HepG2 (cell line): ENCODE results near the gene SRPK3. TPM values are rescaled to one million over a fixed set of nuclear protein-coding genes. Genes with fewer than 3 reads are reported as not detected.
A peak's percentile ranks its signal among the peaks of the same experiment; 100 is the strongest.

Experiments used
- ATAC-seq: fragments of 200-7000 bp; cut with Tn5 transposase; 3 replicates; pipeline ENCODE4 v1.9.1; 2020; ENCODE audit warnings: mild to moderate bottlenecking, moderate library complexity
- BruUV-seq: library from RNA; stranded (reverse); fragments of 400-500 nt; replicated peaks from 2 replicates; lab custom pipeline; 2021; lab: Mats Ljungman, UMichigan
- CTCF ChIA-PET: fragments of 300-600 bp; formaldehyde crosslinking; extraction: SDS; loops from one replicate; lab custom pipeline; 2021; ENCODE audit warnings: low total read pairs, inconsistent platforms, low intra/inter-chr PET ratio; lab: Yijun Ruan, JAX
- POLR2A ChIA-PET: fragments of 350-600 bp; sonication (Branson Sonifier 250); formaldehyde crosslinking; loops from one replicate; lab custom pipeline; 2020; ENCODE audit warnings: antibody characterized with exemption, inconsistent platforms; lab: Yijun Ruan, JAX
- DNase-seq: peaks from one replicate; pipeline ENCODE4 v3.0.0-alpha.2; 2015; ENCODE audit warnings: low spot score
- FAIRE-seq: peaks from 3 replicates; lab custom pipeline; 2011; peaks lifted over from hg19 to GRCh38; lab: Jason Lieb, UNC
- H2AFZ ChIP-seq: one replicate; pipeline ENCODE4 v1.6.1; 2011; ENCODE audit warnings: low read length, inconsistent platforms
- H3K27ac ChIP-seq: fragments of 300-600 bp; 3 replicates; pipeline ENCODE4 v1.8.0; 2011; ENCODE audit warnings: mixed run types, mild to moderate bottlenecking, mixed read lengths, low read length, inconsistent platforms; ENCODE audit not compliant: insufficient read depth; ENCODE audit errors: extremely low read length
- H3K27me3 ChIP-seq, 2 experiments: fragments of 200-600 bp in 1 of 2; 2 replicates in 1 of 2; 3 replicates in 1 of 2; pipeline versions ENCODE4 v1.6.0 to v1.8.0; 2011; ENCODE audit warnings: low read length in 2 of 2, mild to moderate bottlenecking in 2 of 2, moderate library complexity in 2 of 2, inconsistent platforms in 1 of 2; ENCODE audit not compliant: insufficient read depth in 2 of 2, control insufficient read depth in 1 of 2
- H3K36me3 ChIP-seq, 2 experiments: fragments of 200-600 bp in 1 of 2; replicated peaks in 1 of 2; 2 replicates in 1 of 2; 3 replicates in 1 of 2; pipeline versions ENCODE4 v1.5.1 to v1.8.0; 2011; ENCODE audit warnings: low read length in 2 of 2, inconsistent platforms in 1 of 2; ENCODE audit not compliant: insufficient read depth in 2 of 2, control insufficient read depth in 1 of 2
- H3K4me1 ChIP-seq: 2 replicates; pipeline ENCODE4 v1.5.1; 2012; ENCODE audit warnings: low read length, inconsistent platforms; ENCODE audit not compliant: insufficient read depth
- H3K4me2 ChIP-seq: 2 replicates; pipeline ENCODE4 v1.6.0; 2011; ENCODE audit warnings: low read depth, low read length, inconsistent platforms
- H3K4me3 ChIP-seq, 3 experiments: fragments of 200-600 bp in 1 of 3; sonication (generic), shearing (Covaris generic) in 1 of 3; replicated peaks in 1 of 3; 2 replicates each; pipeline ENCODE4 v1.5.1; 2011 to 2016; ENCODE audit warnings: low read length in 3 of 3, inconsistent platforms in 2 of 3, low read depth in 2 of 3, mild to moderate bottlenecking in 2 of 3, control low read depth in 1 of 3, mixed read lengths in 1 of 3; ENCODE audit not compliant: insufficient read depth in 1 of 3
- H3K79me2 ChIP-seq: one replicate; pipeline ENCODE4 v1.6.1; 2011; ENCODE audit warnings: low read length, inconsistent platforms; ENCODE audit not compliant: insufficient read depth
- H3K9ac ChIP-seq: 2 replicates; pipeline ENCODE4 v1.6.0; 2011; ENCODE audit warnings: mild to moderate bottlenecking, low read depth, low read length, inconsistent platforms; ENCODE audit not compliant: insufficient read depth
- H3K9me3 ChIP-seq: 2 replicates; pipeline ENCODE4 v1.5.1; 2012; ENCODE audit warnings: mild to moderate bottlenecking, low read length
- H4K20me1 ChIP-seq: 2 replicates; pipeline ENCODE4 v1.6.0; 2011; ENCODE audit warnings: inconsistent platforms, mild to moderate bottlenecking, low read length, moderate library complexity; ENCODE audit not compliant: insufficient read depth
- BHLHE40 ChIP-seq: IDR thresholded peaks from 2 replicates; pipeline ENCODE4 v1.6.1; 2011; ENCODE audit warnings: low read length, improper control_type of control experiment
- CREB1 ChIP-seq, 2 experiments: fragments of 450-650 bp in 1 of 2; IDR thresholded peaks; 2 replicates each; pipeline ENCODE4 v1.6.1; 2016 to 2017; ENCODE audit warnings: control low read depth in 1 of 2, mild to moderate bottlenecking in 1 of 2, missing compliant biosample characterization in 1 of 2, missing genetic modification characterization in 1 of 2
- FOXP1 ChIP-seq, 2 experiments: fragments of 450-650 bp in 1 of 2; IDR thresholded peaks; 2 replicates each; pipeline ENCODE4 v1.6.1; 2017 to 2018; ENCODE audit warnings: antibody characterized with exemption in 1 of 2
- GMEB2 ChIP-seq: IDR thresholded peaks from 2 replicates; pipeline ENCODE4 v1.6.1; 2016; ENCODE audit warnings: missing biosample characterization, missing genetic modification reagents, low read depth
- IKZF5 ChIP-seq: IDR thresholded peaks from 2 replicates; pipeline ENCODE4 v1.6.1; 2018; ENCODE audit warnings: missing genetic modification reagents, mild to moderate bottlenecking, missing compliant biosample characterization
- MYNN ChIP-seq: sonication (generic); formaldehyde crosslinking; IDR thresholded peaks from 2 replicates; pipeline ENCODE4 v1.4.0; 2020; ENCODE audit warnings: mild to moderate bottlenecking, low read depth, missing genetic modification reagents
- RAD51 ChIP-seq: fragments of 450-650 bp; IDR thresholded peaks from 2 replicates; pipeline ENCODE4 v1.6.1; 2016; ENCODE audit warnings: borderline replicate concordance
- SALL1 ChIP-seq: sonication (generic); formaldehyde crosslinking; IDR thresholded peaks from 2 replicates; pipeline ENCODE4 v1.8.0; 2022; ENCODE audit warnings: mild to moderate bottlenecking, missing genetic modification reagents
- SAP130 ChIP-seq: IDR thresholded peaks from 2 replicates; pipeline ENCODE4 v1.6.1; 2016; ENCODE audit warnings: low read depth
- TEAD2 ChIP-seq: sonication (generic); formaldehyde crosslinking; IDR thresholded peaks from 2 replicates; pipeline ENCODE4 v1.9.0; 2021; ENCODE audit warnings: missing genetic modification reagents
- YY1 ChIP-seq: IDR thresholded peaks from 2 replicates; pipeline ENCODE4 v1.6.1; 2011; ENCODE audit warnings: low read length, low read depth, moderate library complexity, mild to moderate bottlenecking; ENCODE audit not compliant: insufficient read depth, insufficient replicate concordance
- ZBTB8A ChIP-seq: sonication (generic); formaldehyde crosslinking; IDR thresholded peaks from 2 replicates; pipeline ENCODE4 v1.4.0; 2020; ENCODE audit warnings: mild to moderate bottlenecking, low read depth, missing genetic modification reagents, borderline replicate concordance
- ZFP41 ChIP-seq: sonication (generic); formaldehyde crosslinking; IDR thresholded peaks from 2 replicates; pipeline ENCODE4 v1.4.0; 2020; ENCODE audit warnings: mild to moderate bottlenecking, missing genetic modification reagents, borderline replicate concordance
- ZMYM4 ChIP-seq: sonication (generic); formaldehyde crosslinking; IDR thresholded peaks from 2 replicates; pipeline ENCODE4 v1.8.1; 2023; ENCODE audit warnings: mild to moderate bottlenecking, missing genetic modification reagents
- ZNF652 ChIP-seq: IDR thresholded peaks from 2 replicates; pipeline ENCODE4 v1.6.1; 2016; ENCODE audit warnings: low read depth, borderline replicate concordance
- WGBS: methylation state at CpG from one replicate; pipeline ENCODE4 v1.1.6; 2017; ENCODE audit warnings: low lambda C conversion rate; 5-methylcytosine and 5-hydroxymethylcytosine counted together
- in situ Hi-C: cut with HindIII; loops from 2 replicates; pipeline ENCODE4 v1.10.0; 2017; ENCODE audit warnings: low pct_unique_long_range_greater_than_20kb; ENCODE audit not compliant: extremely low pct_ligation_motif_present
- intact Hi-C: fragments of 100-400 bp; cut with micrococcal nuclease; formaldehyde crosslinking; loops from one replicate; pipeline ENCODE4 v1.10.0; 2022; ENCODE audit not compliant: unreplicated experiment
- polyA plus RNA-seq, 8 experiments: library from polyadenylated mRNA; depleted of rRNA in 3 of 8; stranded (reverse) in 7 of 8; unstranded in 1 of 8; fragments of >200 nt; fragmentation: Illumina TruSeq in 4 of 8; extraction: Trizol in 4 of 8; gene quantifications; 2 replicates each; pipeline versions ENCODE4 v1.2.1 to v1.2.3, GENCODE V29; 2011 to 2016; ENCODE audit warnings: low read depth in 4 of 8, missing spikeins in 1 of 8, mixed read lengths in 1 of 8; ENCODE audit not compliant: insufficient read depth in 1 of 8
- total RNA-seq, 5 experiments: library from RNA; depleted of rRNA; stranded (reverse); fragments of >200 nt; fragmentation: Illumina TruSeq; extraction: Trizol; gene quantifications; 2 replicates each; pipeline ENCODE4 v1.2.3, GENCODE V29; 2016; ENCODE audit warnings: low read depth in 1 of 5
- TF ChIP-seq, protein P1 (sequence below): sonication (generic); formaldehyde crosslinking; IDR thresholded peaks from 2 replicates; pipeline ENCODE4 v1.4.0; 2020; ENCODE audit warnings: missing genetic modification reagents, borderline replicate concordance
- TF ChIP-seq, protein P2 (sequence below): IDR thresholded peaks from 2 replicates; pipeline ENCODE4 v1.6.1; 2012; ENCODE audit warnings: low read length, improper control_type of control experiment

The SRPK3 gene
- total and polyA plus RNA-seq, 2 of the 13 experiments (the other 11 are each of a cell fraction or from before 2014, with no cell fraction given): 0.22 to 0.30 TPM

DNA sequence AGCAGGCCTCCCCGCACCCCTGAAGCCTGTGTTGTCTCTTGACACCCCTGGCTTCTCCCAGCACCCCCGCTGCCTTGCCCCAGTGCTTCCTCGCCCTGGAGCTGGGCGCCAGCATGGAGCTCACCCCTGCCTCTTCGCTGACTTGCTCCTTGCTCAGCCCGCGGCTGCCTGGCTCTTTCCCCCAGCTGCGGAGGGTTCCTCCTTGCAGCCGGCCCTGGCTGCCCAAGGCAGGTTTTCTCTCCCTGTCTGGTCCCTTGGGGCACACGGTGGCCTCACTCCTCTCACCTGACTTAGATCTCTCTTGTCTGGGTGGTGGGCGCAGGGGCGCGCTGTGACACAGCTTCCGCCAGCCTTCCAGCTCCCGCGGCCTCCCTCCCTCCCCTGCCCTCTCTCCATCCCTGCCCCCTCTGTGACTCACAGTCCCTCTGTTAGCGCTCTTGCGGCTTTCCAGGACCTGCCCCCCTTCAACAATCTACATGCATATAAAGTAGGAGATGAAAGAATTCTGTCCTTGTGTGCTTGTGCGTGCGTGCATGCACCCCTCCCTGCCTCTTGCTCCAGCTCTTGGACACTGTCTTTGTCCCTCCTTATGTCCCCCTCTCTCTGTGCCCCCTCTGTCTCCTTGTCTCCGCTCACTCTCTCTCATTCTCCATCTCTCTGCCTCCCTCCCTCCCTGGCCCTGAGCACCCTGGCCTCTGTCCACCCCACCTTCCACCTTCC, 14.6 kb upstream of the SRPK3 start:
- Histone ChIP-seq H4K20me1 (no peaks in the 10 kb centered on the region), H3K9ac (peak overlapping the region; percentile 54), H2AFZ (no peak overlapping the region), H3K4me2 (peak overlapping the region; percentile 78), H3K36me3 (no peaks in the 10 kb centered on the region), H3K9me3 (no peaks in the 10 kb centered on the region), H3K27me3 (no peaks in the 10 kb centered on the region), H3K4me1 (peaks cover 37% of the 10 kb centered on the region), H3K27ac (peak overlapping the region; percentile 13), H3K79me2 (no peaks in the 10 kb centered on the region), H3K4me3 (peak overlapping the region; percentile 1 to 66 (median 53); a peak in 4 of 6 replicates)
- ATAC-seq (peak; percentile 37), FAIRE-seq (no peak), DNase-seq (peak; percentile 48)
- ChIA-PET CTCF (no interaction called here), POLR2A (interaction anchor here (0.8 to 2.2 kb wide), 6 partner anchors 28 to 201 kb away, joined by 3 to 11 read pairs (median 4); partner anchors contain the start of genes IDH3G, SLC6A8 and SSR4)
- WGBS: 23% methylated on average over 12 of the region's 21 CpGs
- in situ Hi-C loops: no loop called here
- no TSS peak for BruUV-seq
- intact Hi-C loops: loop anchor here (10.0 kb wide), 1 partner anchor 179 kb away; the partner anchor contains the start of gene RENBP
- TF ChIP-seq CREB1 (IDR thresholded peaks at IDR 0.05): no peak
- no peak for TF ChIP-seq CREB1 (CRISPR knock-in tag; IDR thresholded peaks at IDR 0.05)
- TF ChIP-seq TEAD2 (CRISPR knock-in tag): no peak
- no peak for TF ChIP-seq ZNF652
- TF ChIP-seq BHLHE40: no peak
- no peak for TF ChIP-seq ZMYM4 (CRISPR knock-in tag)
- peak; percentile 10 for TF ChIP-seq YY1
- no peak for TF ChIP-seq IKZF5 (CRISPR knock-in tag)
- peak; percentile 37; the same call in 1 of the 2 replicates for TF ChIP-seq SAP130
- no peak for TF ChIP-seq ZBTB8A (CRISPR knock-in tag)
- no peak for TF ChIP-seq MYNN (CRISPR knock-in tag)
- no peak for TF ChIP-seq GMEB2 (CRISPR knock-in tag)
- TF ChIP-seq, protein P1, sequence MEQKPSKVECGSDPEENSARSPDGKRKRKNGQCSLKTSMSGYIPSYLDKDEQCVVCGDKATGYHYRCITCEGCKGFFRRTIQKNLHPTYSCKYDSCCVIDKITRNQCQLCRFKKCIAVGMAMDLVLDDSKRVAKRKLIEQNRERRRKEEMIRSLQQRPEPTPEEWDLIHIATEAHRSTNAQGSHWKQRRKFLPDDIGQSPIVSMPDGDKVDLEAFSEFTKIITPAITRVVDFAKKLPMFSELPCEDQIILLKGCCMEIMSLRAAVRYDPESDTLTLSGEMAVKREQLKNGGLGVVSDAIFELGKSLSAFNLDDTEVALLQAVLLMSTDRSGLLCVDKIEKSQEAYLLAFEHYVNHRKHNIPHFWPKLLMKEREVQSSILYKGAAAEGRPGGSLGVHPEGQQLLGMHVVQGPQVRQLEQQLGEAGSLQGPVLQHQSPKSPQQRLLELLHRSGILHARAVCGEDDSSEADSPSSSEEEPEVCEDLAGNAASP (CRISPR knock-in tag): no peak
- TF ChIP-seq, protein P2, sequence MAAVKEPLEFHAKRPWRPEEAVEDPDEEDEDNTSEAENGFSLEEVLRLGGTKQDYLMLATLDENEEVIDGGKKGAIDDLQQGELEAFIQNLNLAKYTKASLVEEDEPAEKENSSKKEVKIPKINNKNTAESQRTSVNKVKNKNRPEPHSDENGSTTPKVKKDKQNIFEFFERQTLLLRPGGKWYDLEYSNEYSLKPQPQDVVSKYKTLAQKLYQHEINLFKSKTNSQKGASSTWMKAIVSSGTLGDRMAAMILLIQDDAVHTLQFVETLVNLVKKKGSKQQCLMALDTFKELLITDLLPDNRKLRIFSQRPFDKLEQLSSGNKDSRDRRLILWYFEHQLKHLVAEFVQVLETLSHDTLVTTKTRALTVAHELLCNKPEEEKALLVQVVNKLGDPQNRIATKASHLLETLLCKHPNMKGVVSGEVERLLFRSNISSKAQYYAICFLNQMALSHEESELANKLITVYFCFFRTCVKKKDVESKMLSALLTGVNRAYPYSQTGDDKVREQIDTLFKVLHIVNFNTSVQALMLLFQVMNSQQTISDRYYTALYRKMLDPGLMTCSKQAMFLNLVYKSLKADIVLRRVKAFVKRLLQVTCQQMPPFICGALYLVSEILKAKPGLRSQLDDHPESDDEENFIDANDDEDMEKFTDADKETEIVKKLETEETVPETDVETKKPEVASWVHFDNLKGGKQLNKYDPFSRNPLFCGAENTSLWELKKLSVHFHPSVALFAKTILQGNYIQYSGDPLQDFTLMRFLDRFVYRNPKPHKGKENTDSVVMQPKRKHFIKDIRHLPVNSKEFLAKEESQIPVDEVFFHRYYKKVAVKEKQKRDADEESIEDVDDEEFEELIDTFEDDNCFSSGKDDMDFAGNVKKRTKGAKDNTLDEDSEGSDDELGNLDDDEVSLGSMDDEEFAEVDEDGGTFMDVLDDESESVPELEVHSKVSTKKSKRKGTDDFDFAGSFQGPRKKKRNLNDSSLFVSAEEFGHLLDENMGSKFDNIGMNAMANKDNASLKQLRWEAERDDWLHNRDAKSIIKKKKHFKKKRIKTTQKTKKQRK: no peak
- TF ChIP-seq ZFP41 (CRISPR knock-in tag): no peak
- no peak for TF ChIP-seq RAD51
- TF ChIP-seq SALL1 (CRISPR knock-in tag): no peak
- TF ChIP-seq FOXP1 (IDR thresholded peaks at IDR 0.05): no peak
- no peak for TF ChIP-seq FOXP1 (CRISPR knock-in tag; IDR thresholded peaks at IDR 0.05)
